Pancreas (tissue), 10 donors: Measurements from ENCODE around the gene TFF3. TPM values are rescaled to one million over a fixed set of nuclear protein-coding genes. Genes with fewer than 3 reads are reported as not detected.
A peak's percentile ranks its signal among the peaks of the same experiment; 100 is the strongest.

Experiments
- ATAC-seq, 4 donors: fragments of 200-7000 bp; cut with Tn5 transposase; one replicate each; pipeline versions ENCODE4 v1.8.0 to v1.9.1; 2020; ENCODE audit warnings: mild to moderate bottlenecking in 4 of 4, moderate library complexity in 4 of 4
- DNase-seq, 6 donors: peaks; one replicate each; pipeline ENCODE4 v3.0.0-alpha.2; 2020
- FAIRE-seq: peaks from 2 replicates; lab custom pipeline; 2012; peaks lifted over from hg19 to GRCh38; lab: Jason Lieb, UNC
- H3K27ac ChIP-seq, 4 donors: fragments of 200-600 bp; sonication (generic); 1 replicate in 3 of 4; 2 replicates in 1 of 4; pipeline versions ENCODE4 v1.5.0 to v1.8.0; 2020
- H3K27me3 ChIP-seq, 4 donors: fragments of 200-600 bp; one replicate each; pipeline ENCODE4 v1.8.0; 2021
- H3K36me3 ChIP-seq, 3 donors: fragments of 200-600 bp; sonication (generic) in 1 of 3; one replicate each; pipeline versions ENCODE4 v1.5.0 to v1.8.0; 2020 to 2021
- H3K4me1 ChIP-seq, 3 donors: fragments of 200-600 bp; one replicate each; pipeline ENCODE4 v1.8.0; 2021
- H3K4me3 ChIP-seq, 4 donors: fragments of 200-600 bp; sonication (generic) in 2 of 4; one replicate each; pipeline versions ENCODE4 v1.5.0 to v1.8.0; 2020 to 2021
- H3K9me3 ChIP-seq, 4 donors: fragments of 200-600 bp; one replicate each; pipeline ENCODE4 v1.8.0; 2021
- WGBS, 2 donors: extraction: QIAGEN DNeasy Blood & Tissue Kit; methylation state at CpG; one replicate each; pipeline ENCODE4 v1.1.7; 2013; 5-methylcytosine and 5-hydroxymethylcytosine counted together
- intact Hi-C, 3 donors: fragments of 100-400 bp; cut with DNase I; formaldehyde crosslinking; loops; one replicate each; pipeline versions ENCODE4 v1.11.1 to v1.14.2; 2022
- polyA plus RNA-seq, 2 donors: library from polyadenylated mRNA; stranded (reverse); fragments of 200-250 nt; gene quantifications; one replicate each; pipeline ENCODE4 v1.2.3, GENCODE V29; 2013
- total RNA-seq, 6 donors: library from RNA; stranded (reverse); fragmentation: NEBNext Ultra II Directional in 4 of 6; extraction: Animal tissue kit (Norgen Biotek cat#: 25700) in 4 of 6; gene quantifications; one replicate each; pipeline versions ENCODE4 v1.2.1 to v1.2.4, GENCODE V29; 2021 to 2023
- TF ChIP-seq, protein P1 (sequence below), 4 donors: fragments of 200-600 bp; sonication (generic) in 3 of 4; IDR thresholded peaks; one replicate each; pipeline versions ENCODE4 v1.5.0 to v1.8.0; 2021; ENCODE audit warnings: antibody characterized with exemption in 4 of 4
- donor health status: healthy with polysubstance abuse.
- donor health status: DM: no; HTN: no; CAD: no; lungs with moderate emphysema.
- donor health status: DM: no; HTN: no; CAD: no.
- donor health status: control.
- donor health status: control.
- donor health status: Bipolar disorder and iron deficiency.
- donor health status: DM: yes; HTN: yes; CAD: no.
- donor health status: DM: no; HTN: no; CAD: no.
- donor health status: DM: no; HTN: no; CAD: no.
- donor health status: DM: yes; HTN: yes; CAD: no.

TFF3 gene
- total and polyA plus RNA-seq, 8 donors = 5.9 to 51.9 (median 11.3) TPM

DNA sequence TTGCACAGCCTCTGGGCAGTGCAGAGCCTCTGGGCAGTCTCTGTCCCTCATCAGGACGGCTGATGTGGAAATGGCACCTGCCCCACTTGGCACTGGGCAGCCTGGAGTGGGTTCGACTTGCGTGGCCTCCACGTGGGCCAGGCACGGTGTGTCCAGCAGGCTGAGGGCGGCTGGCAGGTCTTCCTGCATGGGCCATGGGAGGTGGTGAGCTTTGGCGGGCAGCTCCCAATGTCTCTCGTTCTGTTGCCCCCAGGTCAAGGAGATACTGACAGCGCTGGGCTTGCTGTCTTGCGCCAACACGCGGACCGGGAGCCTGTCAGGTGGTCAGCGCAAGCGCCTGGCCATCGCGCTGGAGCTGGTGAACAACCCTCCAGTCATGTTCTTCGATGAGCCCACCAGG lies 33.2 kb downstream of the TFF3 start:
- ATAC-seq (no peak), FAIRE-seq (no peak)
- TF ChIP-seq, protein P1, sequence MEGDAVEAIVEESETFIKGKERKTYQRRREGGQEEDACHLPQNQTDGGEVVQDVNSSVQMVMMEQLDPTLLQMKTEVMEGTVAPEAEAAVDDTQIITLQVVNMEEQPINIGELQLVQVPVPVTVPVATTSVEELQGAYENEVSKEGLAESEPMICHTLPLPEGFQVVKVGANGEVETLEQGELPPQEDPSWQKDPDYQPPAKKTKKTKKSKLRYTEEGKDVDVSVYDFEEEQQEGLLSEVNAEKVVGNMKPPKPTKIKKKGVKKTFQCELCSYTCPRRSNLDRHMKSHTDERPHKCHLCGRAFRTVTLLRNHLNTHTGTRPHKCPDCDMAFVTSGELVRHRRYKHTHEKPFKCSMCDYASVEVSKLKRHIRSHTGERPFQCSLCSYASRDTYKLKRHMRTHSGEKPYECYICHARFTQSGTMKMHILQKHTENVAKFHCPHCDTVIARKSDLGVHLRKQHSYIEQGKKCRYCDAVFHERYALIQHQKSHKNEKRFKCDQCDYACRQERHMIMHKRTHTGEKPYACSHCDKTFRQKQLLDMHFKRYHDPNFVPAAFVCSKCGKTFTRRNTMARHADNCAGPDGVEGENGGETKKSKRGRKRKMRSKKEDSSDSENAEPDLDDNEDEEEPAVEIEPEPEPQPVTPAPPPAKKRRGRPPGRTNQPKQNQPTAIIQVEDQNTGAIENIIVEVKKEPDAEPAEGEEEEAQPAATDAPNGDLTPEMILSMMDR (IDR thresholded peaks at IDR 0.05) = no peak

DNA sequence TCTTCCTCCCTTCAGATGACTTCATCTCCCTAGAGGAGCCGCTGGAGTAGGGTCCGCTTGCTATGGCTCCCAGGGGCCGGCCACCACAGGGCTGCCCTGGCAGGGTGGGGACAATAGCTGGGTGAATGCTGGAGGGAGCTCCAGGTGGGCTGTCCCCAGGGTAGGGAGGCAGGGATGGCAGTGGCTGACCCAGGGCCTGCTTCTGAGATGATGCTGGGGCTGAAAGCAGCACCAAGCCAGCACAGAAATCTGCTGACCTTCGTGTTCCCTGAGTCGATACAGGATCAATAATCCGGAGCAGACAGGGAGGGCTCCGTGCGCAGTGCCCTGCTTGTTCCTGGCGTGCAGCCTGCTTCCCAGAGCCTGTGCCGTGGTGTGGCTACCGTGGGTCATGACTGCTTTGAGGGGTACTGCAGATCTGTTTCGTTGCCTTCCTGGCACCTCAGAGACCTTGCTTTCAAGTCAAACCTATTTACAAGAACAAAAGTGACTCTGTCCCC lies 34.0 kb downstream of the TFF3 start:
- H3K27ac ChIP-seq = no peak overlapping the region
- H3K36me3 ChIP-seq = no peaks in the 10 kb centered on the region
- intact Hi-C loops = no loop called here
- no peaks in the 10 kb centered on the region for H3K4me1 ChIP-seq
- TF ChIP-seq, protein P1 (IDR thresholded peaks at IDR 0.05) = no peak
- H3K9me3 ChIP-seq = no peaks in the 10 kb centered on the region
- H3K4me3 ChIP-seq = no peak overlapping the region
- 47 to 61% methylated on average over 12 of the region's 12 CpGs for WGBS, 2 donors
- H3K27me3 ChIP-seq = no peaks in the 10 kb centered on the region
- DNase-seq (no peak), ATAC-seq (no peak), FAIRE-seq (no peak)

More for the DNA sequence above, 33.2 kb downstream of the TFF3 start:
- intact Hi-C loops = no loop called here
- H3K27me3 ChIP-seq = no peaks in the 10 kb centered on the region
- H3K36me3 ChIP-seq = no peaks in the 10 kb centered on the region
- H3K9me3 ChIP-seq = no peaks in the 10 kb centered on the region
- H3K4me3 ChIP-seq = no peak overlapping the region
- no peaks in the 10 kb centered on the region for H3K4me1 ChIP-seq
- WGBS, 2 donors = 87 to 93% methylated on average over 18 of the region's 18 CpGs
- DNase-seq = peak in 1 of 6 donors; percentile 6
- no peak overlapping the region for H3K27ac ChIP-seq

DNA sequence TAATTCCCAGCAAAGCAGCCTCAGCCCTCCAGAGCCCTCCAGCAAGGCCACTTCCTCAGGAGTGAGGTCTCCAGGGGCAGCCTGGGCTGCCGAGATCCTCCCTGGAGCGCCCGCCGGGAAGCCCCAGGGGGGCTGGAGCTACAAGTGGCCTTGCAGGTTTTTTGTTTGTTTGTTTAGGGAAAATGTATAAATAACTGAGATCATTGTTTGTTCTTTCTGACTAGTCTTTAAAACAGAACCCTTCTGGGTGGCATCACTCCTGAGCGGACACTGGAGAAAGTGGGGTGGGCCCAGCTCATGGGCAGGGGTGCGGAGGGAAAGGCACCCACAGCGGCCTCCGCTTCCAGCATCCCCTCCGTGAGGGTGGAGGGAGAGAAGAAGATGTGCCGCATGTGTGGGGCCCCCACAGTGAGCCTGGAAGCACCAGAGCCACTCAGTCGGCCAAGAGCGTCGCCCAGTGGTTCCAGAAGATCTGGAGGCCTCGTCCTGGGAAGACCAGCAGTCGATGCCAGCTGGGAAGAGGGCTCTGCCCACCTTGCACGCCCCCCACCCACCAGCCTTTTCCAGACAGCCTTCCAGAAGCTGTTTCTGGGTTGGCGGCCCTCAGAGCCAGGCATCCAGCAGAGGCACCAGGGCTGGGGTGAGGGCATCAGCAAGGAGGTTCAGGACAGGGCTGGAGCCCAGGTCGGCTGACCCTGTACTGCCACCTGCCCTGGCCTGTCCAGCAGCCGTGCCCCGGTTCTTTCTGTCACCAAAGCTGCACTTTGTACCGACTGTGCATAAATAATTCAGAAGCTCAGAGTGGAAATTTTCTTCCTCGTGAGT lies 34.6 kb downstream of the TFF3 start:
- H3K9me3 ChIP-seq = no peaks in the 10 kb centered on the region
- ATAC-seq = no peak
- TF ChIP-seq, protein P1 (IDR thresholded peaks at IDR 0.05) = no peak
- no peaks in the 10 kb centered on the region for H3K36me3 ChIP-seq
- no peaks in the 10 kb centered on the region for H3K27me3 ChIP-seq
- no peak overlapping the region for H3K4me3 ChIP-seq
- no peaks in the 10 kb centered on the region for H3K4me1 ChIP-seq
- intact Hi-C loops = no loop called here
- no peak overlapping the region for H3K27ac ChIP-seq
- no peak for DNase-seq
- FAIRE-seq = no peak
- 81 to 86% methylated on average over 22 of the region's 22 CpGs for WGBS, 2 donors

DNA sequence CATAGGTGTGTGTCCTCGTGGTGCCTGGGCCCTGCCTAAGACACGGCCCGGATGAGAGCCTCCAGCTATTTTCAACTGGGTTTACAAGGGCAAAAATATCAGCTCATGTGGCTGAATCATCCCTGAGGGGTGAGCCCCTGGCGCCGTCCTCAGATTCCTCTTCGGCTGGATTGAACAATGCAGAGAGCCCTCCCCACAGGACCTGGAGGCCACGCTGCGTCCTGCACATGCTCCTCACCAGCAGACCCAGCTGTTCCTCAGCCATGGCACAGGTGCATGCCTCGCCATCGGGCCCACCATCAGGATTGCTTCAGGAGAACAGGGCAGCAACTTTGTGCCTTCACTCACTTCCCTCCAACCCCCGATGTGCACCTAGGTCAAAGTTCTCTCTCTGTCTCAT lies 35.3 kb downstream of the TFF3 start:
- no peaks in the 10 kb centered on the region for H3K9me3 ChIP-seq
- H3K27ac ChIP-seq = no peak overlapping the region
- no peaks in the 10 kb centered on the region for H3K36me3 ChIP-seq
- 82 to 91% methylated on average over 11 of the region's 11 CpGs for WGBS, 2 donors
- no peaks in the 10 kb centered on the region for H3K4me1 ChIP-seq
- intact Hi-C loops = no loop called here
- H3K27me3 ChIP-seq = no peaks in the 10 kb centered on the region
- DNase-seq = no peak
- no peak overlapping the region for H3K4me3 ChIP-seq
- ATAC-seq = no peak
- FAIRE-seq = no peak
- TF ChIP-seq, protein P1 (IDR thresholded peaks at IDR 0.05) = no peak

DNA sequence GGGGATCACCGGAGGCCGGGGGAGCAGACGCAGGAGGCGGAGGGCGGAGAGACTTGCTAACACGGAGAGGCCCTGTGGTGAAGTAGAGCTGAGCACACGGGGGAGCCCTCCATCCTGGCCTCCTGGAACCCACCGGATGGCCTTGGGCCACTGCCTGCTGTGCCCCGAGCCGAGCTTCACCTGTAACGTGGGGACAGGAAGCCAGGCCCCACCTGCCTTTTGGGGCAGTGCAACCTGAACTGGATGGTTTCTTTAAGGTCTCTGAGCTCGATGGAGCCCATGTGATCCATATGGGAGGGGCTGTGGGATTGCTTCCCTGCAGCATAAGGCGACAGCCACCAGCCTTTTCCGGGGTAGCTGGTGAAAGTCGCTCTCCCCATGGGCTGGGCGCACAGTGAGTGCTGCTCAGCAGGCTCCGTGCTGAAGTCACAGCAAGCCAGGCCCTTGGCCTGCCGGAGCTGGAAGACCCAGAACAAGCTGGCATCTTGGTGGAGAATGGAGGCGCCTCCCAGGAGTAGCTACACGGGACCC lies 35.8 kb downstream of the TFF3 start:
- DNase-seq = no peak
- intact Hi-C loops = no loop called here
- TF ChIP-seq, protein P1 (IDR thresholded peaks at IDR 0.05) = no peak
- Histone ChIP-seq H3K27ac (no peak overlapping the region), H3K27me3 (no peaks in the 10 kb centered on the region), H3K4me3 (no peak overlapping the region), H3K9me3 (no peaks in the 10 kb centered on the region), H3K4me1 (no peaks in the 10 kb centered on the region), H3K36me3 (no peaks in the 10 kb centered on the region)
- FAIRE-seq = no peak
- 83 to 89% methylated on average over 20 of the region's 20 CpGs for WGBS, 2 donors
- ATAC-seq = no peak
